SHP77 treated with DMSO at 0.1 percent for 48 hours (cell line): Measurements from ENCODE around the gene CPXM1.
"Not testable (repeated sequence)": the region's sequence is repeated elsewhere in the genome, so short reads cannot be mapped to it uniquely, and the experiment has no call there.

Experiments used
- DNase-seq: peaks from one replicate; lab custom pipeline; 2025; lab: John Stamatoyannopoulos, UW

Gene CPXM1

GRCh38 chr20:2820896-2821869 is 20.8 kb upstream of the CPXM1 start:
- no peak for DNase-seq

- no peak for DNase-seq
These were observed 19.9 kb upstream of the CPXM1 start for GRCh38 chr20:2820084-2820895.

DNA sequence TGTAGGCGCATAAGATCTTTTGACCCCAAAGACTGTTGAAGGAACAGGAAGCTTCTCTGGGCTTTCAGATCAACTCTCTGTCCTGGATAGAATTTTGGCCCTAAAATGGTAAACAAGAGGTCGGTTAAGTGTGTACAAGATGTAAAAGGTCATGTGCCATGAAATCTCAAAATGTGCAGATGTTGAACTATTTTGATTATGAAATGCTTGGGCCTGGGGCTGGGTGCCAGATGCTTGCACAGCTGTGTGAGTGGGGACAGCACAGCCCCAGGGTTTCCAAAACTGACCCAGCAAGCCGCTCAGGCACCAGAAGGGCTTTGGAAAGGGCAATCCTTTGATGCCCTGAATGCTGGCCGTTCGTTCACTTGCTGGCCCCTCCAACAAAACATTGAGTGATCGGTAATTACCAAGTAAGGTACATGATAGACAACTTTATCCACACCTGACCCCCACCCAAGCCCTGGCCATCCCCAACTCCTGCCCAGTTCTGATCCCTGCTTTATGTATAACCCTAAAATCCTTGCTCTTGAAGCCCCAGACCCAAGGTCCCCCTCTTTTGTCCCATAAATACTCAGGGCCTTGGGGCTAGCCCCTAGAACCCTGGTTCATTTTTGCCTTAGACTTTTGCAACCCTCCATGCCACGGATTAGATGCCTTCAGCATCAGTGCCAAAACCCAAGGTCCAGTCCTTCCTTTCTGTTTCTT is 17.6 kb upstream of the CPXM1 start:
- no peak for DNase-seq

- DNase-seq = no peak
These were observed 16.9 kb upstream of the CPXM1 start for GRCh38 chr20:2817341-2817726.

- no peak for DNase-seq
These were observed 16.3 kb upstream of the CPXM1 start for GRCh38 chr20:2816583-2817340.

GRCh38 chr20:2816030-2816582 is 15.7 kb upstream of the CPXM1 start, which contains the start of gene TMEM239:
Gene TMEM239, plus strand, starts transcription at chr20:2816364. Its CDS starts 191 bp downstream, at chr20:2816555.
- DNase-seq = no peak

- DNase-seq = no peak
These were observed 14.9 kb upstream of the CPXM1 start for GRCh38 chr20:2815242-2815900.

DNA sequence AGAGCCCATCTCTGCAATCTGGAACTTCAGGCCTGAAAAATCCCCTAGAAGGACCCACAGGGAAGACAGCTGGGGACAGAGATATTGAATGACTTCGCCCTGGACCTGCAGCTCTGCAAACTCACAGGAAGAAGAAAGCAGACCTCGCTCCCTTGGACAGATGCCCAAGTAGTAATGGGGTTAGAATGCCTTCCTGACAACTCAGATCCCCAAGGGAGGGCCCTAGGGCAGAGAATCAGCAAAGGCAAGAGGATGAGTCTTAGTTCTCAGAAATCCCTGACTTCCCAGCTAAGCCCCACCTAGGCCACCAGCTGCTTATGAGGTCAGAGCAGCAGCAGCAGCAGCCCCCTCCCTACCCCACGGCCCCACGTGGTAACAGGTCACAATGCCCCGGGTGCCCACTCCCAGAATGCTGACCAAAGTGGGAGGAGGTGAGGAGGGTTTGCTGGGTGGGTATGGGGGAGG is 14.2 kb upstream of the CPXM1 start, which contains the start of gene C20orf141:
TSS of gene C20orf141 (plus strand) at position 401 of the 465 bp plus-strand sequence. CDS start 198 bp downstream, outside the sequence.
- DNase-seq = no peak

DNA sequence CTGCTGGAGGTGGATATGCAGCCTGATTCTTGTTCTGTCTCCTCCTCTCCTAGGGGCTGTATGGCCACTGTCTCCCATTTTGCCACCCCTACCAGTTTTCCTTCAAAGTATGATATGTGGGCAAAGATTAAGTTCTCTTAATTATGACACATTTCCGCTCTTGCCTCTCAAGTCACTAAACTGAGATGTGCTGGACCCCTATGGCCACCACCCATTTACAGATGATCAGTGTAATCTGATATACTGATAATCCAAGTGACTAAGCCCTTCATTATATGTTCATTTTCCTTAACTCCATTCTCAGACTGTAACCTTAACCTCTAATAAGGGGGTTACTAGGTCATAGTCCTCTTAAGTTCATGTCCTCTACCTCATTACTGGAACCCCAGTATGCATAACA is 13.6 kb upstream of the CPXM1 start:
- no peak for DNase-seq

GRCh38 chr20:2812189-2812588 is 11.8 kb upstream of the CPXM1 start:
- DNase-seq = no peak

DNA sequence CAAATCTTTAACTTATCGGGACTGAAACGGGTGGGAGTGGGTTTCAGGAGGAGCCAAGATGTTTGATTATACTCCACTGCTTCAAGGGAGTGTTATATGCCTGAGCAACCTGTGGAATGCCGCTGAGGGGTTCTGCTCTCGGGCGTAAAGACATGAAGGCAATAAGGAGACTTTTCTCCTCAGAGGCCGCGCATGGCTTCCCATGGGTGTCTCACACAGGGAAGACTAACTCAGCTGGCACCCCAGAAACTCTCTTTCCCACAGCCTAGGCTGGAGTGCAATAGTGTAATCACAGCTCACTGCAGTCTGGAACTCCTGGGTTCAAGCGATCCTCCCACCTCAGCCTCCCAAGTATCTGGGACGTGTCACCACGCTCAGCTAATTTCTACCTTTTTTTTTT is 9.3 kb upstream of the CPXM1 start:
- no peak for DNase-seq

- DNase-seq = not testable (repeated sequence)
These were observed 7.5 kb upstream of the CPXM1 start for GRCh38 chr20:2807929-2808328.

DNA sequence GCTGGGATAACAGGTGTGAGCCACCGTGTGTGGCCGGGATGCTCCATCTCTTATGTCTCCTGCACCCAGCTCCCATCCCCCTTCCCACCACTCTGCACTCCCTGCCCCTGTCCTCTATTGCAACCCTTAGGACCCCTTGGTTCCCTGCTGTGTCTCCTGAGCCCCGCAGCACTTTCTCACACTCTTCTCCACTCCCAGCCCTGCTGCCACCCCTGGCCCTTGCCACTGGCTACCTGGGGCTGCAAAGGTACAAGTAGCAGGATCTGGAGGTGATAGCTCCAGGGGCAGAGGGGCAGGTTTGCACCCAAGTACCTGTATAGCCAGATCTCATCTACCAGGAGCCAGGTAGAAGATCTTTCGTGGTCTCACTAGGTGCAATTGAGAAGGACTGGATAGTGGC is 6.6 kb upstream of the CPXM1 start:
- DNase-seq = no peak

- no peak for DNase-seq
These were observed 5.9 kb upstream of the CPXM1 start for GRCh38 chr20:2806351-2806701.

- no peak for DNase-seq
These were observed 5.4 kb upstream of the CPXM1 start for GRCh38 chr20:2805689-2806350.

DNA sequence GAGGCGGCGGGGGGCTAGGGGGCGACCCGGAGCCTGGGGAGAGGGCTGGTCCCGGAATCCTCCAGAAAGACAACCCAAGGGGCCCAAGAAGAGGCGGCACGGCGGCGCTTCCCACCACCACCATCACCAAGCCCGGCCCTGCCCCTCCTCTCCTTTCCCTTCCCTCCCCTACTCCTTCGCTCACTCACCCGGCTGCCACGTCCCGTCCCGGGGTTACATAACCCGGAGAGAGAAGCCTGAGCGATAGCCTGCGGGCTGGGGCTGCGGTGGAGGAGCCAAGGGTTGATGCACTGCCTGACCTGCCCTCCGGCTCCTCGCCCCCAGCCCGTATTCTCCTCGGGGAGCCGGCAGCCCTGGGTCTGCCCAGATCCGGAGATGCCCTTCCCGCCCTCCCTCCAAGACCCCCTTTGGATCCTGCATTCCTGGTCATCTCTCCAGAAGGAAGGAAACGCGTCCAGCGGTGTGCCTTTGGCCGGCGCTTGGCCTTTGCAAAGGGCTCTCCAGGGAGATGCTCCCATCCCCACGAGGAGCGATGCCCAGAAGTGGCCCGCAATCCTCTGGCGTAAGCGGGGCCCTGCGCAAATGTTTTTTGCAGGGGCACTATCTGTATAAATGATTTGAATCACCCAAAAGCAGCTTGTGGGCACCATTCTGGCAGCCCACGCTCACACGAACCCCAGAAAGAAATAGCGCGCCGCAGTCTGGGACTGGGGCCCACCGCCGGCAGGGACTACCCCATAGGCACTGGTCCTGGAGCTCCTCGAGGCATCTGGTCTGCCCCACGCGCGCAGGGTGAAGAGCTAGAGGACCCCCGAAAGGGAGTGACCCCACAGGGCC is 4.6 kb upstream of the CPXM1 start:
- no peak for DNase-seq

- no peak for DNase-seq
These were observed 3.8 kb upstream of the CPXM1 start for GRCh38 chr20:2804041-2804828.

DNA sequence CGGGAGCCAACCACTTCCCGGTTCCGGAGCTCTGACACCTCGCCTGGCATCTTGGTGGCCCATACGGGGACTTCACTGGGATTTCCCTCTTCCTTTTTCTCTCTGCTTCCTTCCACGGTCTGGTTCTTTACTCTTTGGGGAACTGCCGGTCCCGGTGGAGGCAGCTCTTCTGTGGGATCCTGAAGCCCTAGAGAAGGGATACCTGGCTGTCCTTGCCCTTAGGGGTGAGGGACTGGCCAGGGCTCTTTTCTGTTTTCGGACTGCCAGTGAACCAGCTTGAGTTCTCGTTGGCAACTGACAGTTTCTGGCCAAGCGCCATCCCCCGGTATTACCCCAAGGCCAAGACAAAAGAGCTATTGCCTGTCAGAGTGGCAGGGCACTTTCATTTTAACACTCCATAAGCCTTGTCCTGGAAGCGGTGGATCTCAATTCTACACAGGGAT is 880 bp upstream of the CPXM1 start:
- no peak for DNase-seq
